NCI-H748 treated with DMSO at 0.1 percent for 48 hours (cell line): ENCODE data around the gene ANGEL1.

Experiments
- DNase-seq: peaks from one replicate; lab custom pipeline; 2025; lab: John Stamatoyannopoulos, UW

ANGEL1 gene

GRCh38 chr14:76778546-76779215 is 34.0 kb downstream of the ANGEL1 start:
- no peak for DNase-seq

GRCh38 chr14:76777721-76778120 is 35.0 kb downstream of the ANGEL1 start:
- DNase-seq: no peak

GRCh38 chr14:76776428-76777251 is 36.0 kb downstream of the ANGEL1 start:
- no peak for DNase-seq

- no peak for DNase-seq
These were observed 36.8 kb downstream of the ANGEL1 start for GRCh38 chr14:76775695-76776427.

- no peak for DNase-seq
These were observed 37.6 kb downstream of the ANGEL1 start for GRCh38 chr14:76774821-76775694.

GRCh38 chr14:76773956-76774820 is 38.5 kb downstream of the ANGEL1 start:
- no peak for DNase-seq

- no peak for DNase-seq
These were observed 39.3 kb downstream of the ANGEL1 start for GRCh38 chr14:76773188-76773885.

- DNase-seq: no peak
These were observed 40.1 kb downstream of the ANGEL1 start for GRCh38 chr14:76772300-76773187.

- no peak for DNase-seq
These were observed 41.2 kb downstream of the ANGEL1 start for GRCh38 chr14:76771437-76771980.

- DNase-seq: no peak
These were observed 41.9 kb downstream of the ANGEL1 start for GRCh38 chr14:76770521-76771436.

- DNase-seq: no peak
These were observed 42.9 kb downstream of the ANGEL1 start for GRCh38 chr14:76769636-76770292.

GRCh38 chr14:76768671-76769500 is 43.8 kb downstream of the ANGEL1 start:
- no peak for DNase-seq

GRCh38 chr14:76767681-76768656 is 44.7 kb downstream of the ANGEL1 start:
- DNase-seq: no peak

GRCh38 chr14:76765461-76765931 is 47.2 kb downstream of the ANGEL1 start:
- no peak for DNase-seq
